OCI-LY7 (cell line): ENCODE data around the gene B3GNT9.

Source experiments
- EZH2phosphoT487 ChIP-seq: fragments of 200-600 bp; sonication (generic); IDR thresholded peaks from 2 replicates; pipeline ENCODE4 v1.6.1; 2018; ENCODE audit warnings: low read depth, borderline replicate concordance, mild to moderate bottlenecking, mixed run types, antibody characterized with exemption, low read length, moderate library complexity, mixed read lengths
- TF ChIP-seq, protein P1 (sequence below): fragments of 200-600 bp; sonication (generic); conservative IDR thresholded peaks from 2 replicates; pipeline ENCODE4 v1.5.1; 2014; ENCODE audit warnings: mild to moderate bottlenecking, antibody characterized with exemption, low read length, moderate library complexity, mixed read lengths

DNA sequence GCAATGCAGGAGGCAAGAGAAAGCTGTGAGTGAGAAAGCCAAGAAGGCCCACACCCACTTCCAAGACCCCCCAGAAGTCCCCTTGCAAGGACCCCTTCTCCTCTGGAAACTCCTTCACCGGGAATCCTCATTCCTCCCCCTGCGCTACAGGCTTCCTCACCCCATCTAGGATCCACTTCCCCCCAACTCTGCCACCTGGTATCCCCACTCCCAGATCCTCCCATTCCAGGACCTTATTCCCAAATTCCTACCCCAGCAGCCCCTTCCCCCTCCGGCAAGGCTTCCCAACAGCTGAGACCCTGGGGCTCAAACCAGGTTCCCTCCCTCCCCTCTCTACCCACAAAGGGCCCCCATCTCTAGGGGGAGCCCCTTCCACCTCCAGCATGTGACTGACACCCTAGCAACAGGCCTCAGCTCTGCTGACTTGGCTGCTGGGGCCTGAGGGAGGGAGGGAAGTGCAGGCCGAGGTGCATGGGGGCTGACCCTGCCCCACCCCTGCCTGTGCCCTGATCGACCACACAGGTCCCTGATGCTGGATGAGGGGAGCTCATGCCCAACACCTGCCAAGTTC, 15.9 kb upstream of the B3GNT9 start:
- TF ChIP-seq, protein P1, sequence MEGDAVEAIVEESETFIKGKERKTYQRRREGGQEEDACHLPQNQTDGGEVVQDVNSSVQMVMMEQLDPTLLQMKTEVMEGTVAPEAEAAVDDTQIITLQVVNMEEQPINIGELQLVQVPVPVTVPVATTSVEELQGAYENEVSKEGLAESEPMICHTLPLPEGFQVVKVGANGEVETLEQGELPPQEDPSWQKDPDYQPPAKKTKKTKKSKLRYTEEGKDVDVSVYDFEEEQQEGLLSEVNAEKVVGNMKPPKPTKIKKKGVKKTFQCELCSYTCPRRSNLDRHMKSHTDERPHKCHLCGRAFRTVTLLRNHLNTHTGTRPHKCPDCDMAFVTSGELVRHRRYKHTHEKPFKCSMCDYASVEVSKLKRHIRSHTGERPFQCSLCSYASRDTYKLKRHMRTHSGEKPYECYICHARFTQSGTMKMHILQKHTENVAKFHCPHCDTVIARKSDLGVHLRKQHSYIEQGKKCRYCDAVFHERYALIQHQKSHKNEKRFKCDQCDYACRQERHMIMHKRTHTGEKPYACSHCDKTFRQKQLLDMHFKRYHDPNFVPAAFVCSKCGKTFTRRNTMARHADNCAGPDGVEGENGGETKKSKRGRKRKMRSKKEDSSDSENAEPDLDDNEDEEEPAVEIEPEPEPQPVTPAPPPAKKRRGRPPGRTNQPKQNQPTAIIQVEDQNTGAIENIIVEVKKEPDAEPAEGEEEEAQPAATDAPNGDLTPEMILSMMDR, result no peak
- no peak for TF ChIP-seq EZH2phosphoT487
